ENCODE results near the gene ENKUR.

DNA sequence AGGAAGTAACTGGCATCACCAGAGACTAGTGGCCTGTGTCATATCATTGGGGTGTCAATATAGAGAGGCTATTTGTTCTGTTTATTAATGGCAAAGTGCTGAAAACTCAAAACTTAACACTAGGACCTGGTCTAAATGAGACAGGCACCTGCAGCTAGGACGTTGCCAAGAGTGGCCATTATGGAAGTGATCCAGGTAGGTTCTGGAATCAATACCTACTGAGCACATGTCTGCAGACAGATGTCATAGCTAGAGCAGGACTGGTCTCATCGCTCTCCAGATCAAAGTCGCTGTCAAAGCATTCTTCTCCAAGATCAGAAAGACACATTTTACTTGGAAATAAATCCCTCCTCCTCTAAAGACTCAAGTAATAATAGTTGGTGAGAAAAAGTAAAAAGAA is 40.8 kb upstream of the ENKUR start:
- TF ChIP-seq POLR2A (IDR thresholded peaks at IDR 0.05), result no peak
- TF ChIP-seq CTCF (IDR thresholded peaks at IDR 0.05), result no peak

Data from right lobe of liver (tissue), 4 donors.